Neural progenitor cell (in vitro differentiated cells): ENCODE measurements around the gene MYO1C.

Experiments used
- CTCF ChIP-seq: fragments of 200-600 bp; sonication (generic); IDR thresholded peaks from 2 replicates; pipeline ENCODE4 v1.5.1; 2017; ENCODE audit warnings: antibody characterized with exemption, mild to moderate bottlenecking
- EZH2 ChIP-seq: fragments of 200-600 bp; sonication (generic); IDR thresholded peaks from 2 replicates; pipeline ENCODE4 v1.6.1; 2017; ENCODE audit warnings: antibody characterized with exemption, mild to moderate bottlenecking, moderate library complexity
- EZH2phosphoT487 ChIP-seq: fragments of 200-600 bp; sonication (generic); IDR thresholded peaks from 2 replicates; pipeline ENCODE4 v1.6.1; 2017; ENCODE audit warnings: antibody characterized with exemption

- TF ChIP-seq CTCF (no peak), EZH2 (no peak), EZH2phosphoT487 (no peak)
Measured at GRCh38 chr17:1435326-1435725, 57.2 kb downstream of the MYO1C start.
